Measurements from ENCODE around the gene POLR1H. TPM values are rescaled to one million over a fixed set of nuclear protein-coding genes. Genes with fewer than 3 reads are reported as not detected.

POLR1H gene
- total and polyA plus RNA-seq, 3 donors from 2014 or later = 29.4 to 56.8 (median 33.7) TPM

- intact Hi-C loops (cut with DNase I; ENCODE audit: low total_unique reads) = no loop called here
- H3K36me3 ChIP-seq (ENCODE audit: low read depth, missing control alignments) = no peaks in the 10 kb centered on the region
- no peaks in the 10 kb centered on the region for H3K27me3 ChIP-seq
- TF ChIP-seq CTCF (IDR thresholded peaks at IDR 0.05) = no peak
- TF ChIP-seq POLR2A (IDR thresholded peaks at IDR 0.05) = no peak
- H3K4me1 ChIP-seq = peaks cover 19% of the 10 kb centered on the region
- H3K9me3 ChIP-seq = no peaks in the 10 kb centered on the region
- 69 to 79% methylated on average over 4 of the region's 4 CpGs for WGBS, 2 donors
- H3K4me3 ChIP-seq = no peak overlapping the region
- H3K27ac ChIP-seq = no peak overlapping the region
- DNase-seq = no peak
Observed at GRCh38 chr6:30097902-30098768, 37.1 kb downstream of the POLR1H start.

- Histone ChIP-seq H3K4me3 (no peak overlapping the region), H3K9me3 (no peaks in the 10 kb centered on the region), H3K4me1 (peaks cover 19% of the 10 kb centered on the region), H3K27ac (no peak overlapping the region), H3K36me3 (ENCODE audit: low read depth, missing control alignments) (no peaks in the 10 kb centered on the region), H3K27me3 (no peaks in the 10 kb centered on the region)
- 16 to 19% methylated on average over 8 of the region's 8 CpGs for WGBS, 2 donors
- no peak for DNase-seq
- TF ChIP-seq POLR2A (IDR thresholded peaks at IDR 0.05) = no peak
- TF ChIP-seq CTCF (IDR thresholded peaks at IDR 0.05) = no peak
- intact Hi-C loops (cut with DNase I; ENCODE audit: low total_unique reads) = no loop called here
Observed at GRCh38 chr6:30100154-30100553, 39.1 kb downstream of the POLR1H start.

GRCh38 chr6:30100585-30101443 lies 39.7 kb downstream of the POLR1H start:
- TF ChIP-seq CTCF (IDR thresholded peaks at IDR 0.05) = no peak
- TF ChIP-seq POLR2A (IDR thresholded peaks at IDR 0.05) = no peak
- no peak overlapping the region for H3K27ac ChIP-seq
- no peaks in the 10 kb centered on the region for H3K27me3 ChIP-seq
- H3K4me3 ChIP-seq = peak overlapping the region in 1 of 2 donors; percentile 20
- peaks cover 19% of the 10 kb centered on the region for H3K4me1 ChIP-seq
- DNase-seq = peak; percentile 65
- H3K36me3 ChIP-seq (ENCODE audit: low read depth, missing control alignments) = no peaks in the 10 kb centered on the region
- intact Hi-C loops (cut with DNase I; ENCODE audit: low total_unique reads) = no loop called here
- H3K9me3 ChIP-seq = no peaks in the 10 kb centered on the region
- WGBS, 2 donors = 2 to 3% methylated on average over 23 to 47 of the region's 47 CpGs

GRCh38 chr6:30101444-30102413 lies 40.7 kb downstream of the POLR1H start:
- DNase-seq = peak; percentile 95
- intact Hi-C loops (cut with DNase I; ENCODE audit: low total_unique reads) = no loop called here
- Histone ChIP-seq H3K27me3 (no peaks in the 10 kb centered on the region), H3K4me3 (peak overlapping the region; percentile 25 to 44), H3K9me3 (no peaks in the 10 kb centered on the region), H3K27ac (peak overlapping the region; percentile 60 to 61), H3K36me3 (ENCODE audit: low read depth, missing control alignments) (no peaks in the 10 kb centered on the region), H3K4me1 (peaks cover 19% of the 10 kb centered on the region)
- TF ChIP-seq POLR2A (IDR thresholded peaks at IDR 0.05) (no peak), CTCF (IDR thresholded peaks at IDR 0.05) (no peak)
- WGBS, 2 donors = 2 to 4% methylated on average over 29 to 50 of the region's 51 CpGs
